Epithelial cell of esophagus (primary cell): ENCODE measurements around the gene TRIM34.
A peak's percentile ranks its signal among the peaks of the same experiment; 100 is the strongest.
"Not testable (repeated sequence)": the region's sequence is repeated elsewhere in the genome, so short reads cannot be mapped to it uniquely, and the experiment has no call there.

Experiments
- DNase-seq: peaks from one replicate; pipeline ENCODE4 v3.0.0; 2010; ENCODE audit warnings: low read depth
- H3K4me3 ChIP-seq: 2 replicates; pipeline ENCODE4 v1.5.1; 2011; ENCODE audit warnings: mild to moderate bottlenecking, low read length, control low read depth
- TF ChIP-seq, protein P1 (sequence below): IDR thresholded peaks from 2 replicates; pipeline ENCODE4 v1.5.1; 2011; ENCODE audit warnings: low read depth, mild to moderate bottlenecking, low read length, control low read depth, inconsistent platforms; ENCODE audit not compliant: insufficient read depth; ENCODE audit errors: missing control alignments

The TRIM34 gene

GRCh38 chr11:5665746-5666401 is 41.1 kb downstream of the TRIM34 start:
- no peak overlapping the region for H3K4me3 ChIP-seq
- TF ChIP-seq, protein P1, sequence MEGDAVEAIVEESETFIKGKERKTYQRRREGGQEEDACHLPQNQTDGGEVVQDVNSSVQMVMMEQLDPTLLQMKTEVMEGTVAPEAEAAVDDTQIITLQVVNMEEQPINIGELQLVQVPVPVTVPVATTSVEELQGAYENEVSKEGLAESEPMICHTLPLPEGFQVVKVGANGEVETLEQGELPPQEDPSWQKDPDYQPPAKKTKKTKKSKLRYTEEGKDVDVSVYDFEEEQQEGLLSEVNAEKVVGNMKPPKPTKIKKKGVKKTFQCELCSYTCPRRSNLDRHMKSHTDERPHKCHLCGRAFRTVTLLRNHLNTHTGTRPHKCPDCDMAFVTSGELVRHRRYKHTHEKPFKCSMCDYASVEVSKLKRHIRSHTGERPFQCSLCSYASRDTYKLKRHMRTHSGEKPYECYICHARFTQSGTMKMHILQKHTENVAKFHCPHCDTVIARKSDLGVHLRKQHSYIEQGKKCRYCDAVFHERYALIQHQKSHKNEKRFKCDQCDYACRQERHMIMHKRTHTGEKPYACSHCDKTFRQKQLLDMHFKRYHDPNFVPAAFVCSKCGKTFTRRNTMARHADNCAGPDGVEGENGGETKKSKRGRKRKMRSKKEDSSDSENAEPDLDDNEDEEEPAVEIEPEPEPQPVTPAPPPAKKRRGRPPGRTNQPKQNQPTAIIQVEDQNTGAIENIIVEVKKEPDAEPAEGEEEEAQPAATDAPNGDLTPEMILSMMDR: no peak
- DNase-seq: no peak

- DNase-seq: no peak
- TF ChIP-seq, protein P1: no peak
- no peak overlapping the region for H3K4me3 ChIP-seq
Observed at GRCh38 chr11:5666402-5666793, 41.6 kb downstream of the TRIM34 start.

GRCh38 chr11:5671831-5672230 is 47.0 kb downstream of the TRIM34 start:
- no peak for DNase-seq
- TF ChIP-seq, protein P1: no peak
- H3K4me3 ChIP-seq: no peak overlapping the region

GRCh38 chr11:5674391-5674790 is 49.6 kb downstream of the TRIM34 start:
- no peak for DNase-seq
- TF ChIP-seq, protein P1: no peak
- no peak overlapping the region for H3K4me3 ChIP-seq

- DNase-seq: no peak
- TF ChIP-seq, protein P1: no peak
- H3K4me3 ChIP-seq: no peak overlapping the region
Observed at GRCh38 chr11:5679811-5680210, 55.0 kb downstream of the TRIM34 start.

DNA sequence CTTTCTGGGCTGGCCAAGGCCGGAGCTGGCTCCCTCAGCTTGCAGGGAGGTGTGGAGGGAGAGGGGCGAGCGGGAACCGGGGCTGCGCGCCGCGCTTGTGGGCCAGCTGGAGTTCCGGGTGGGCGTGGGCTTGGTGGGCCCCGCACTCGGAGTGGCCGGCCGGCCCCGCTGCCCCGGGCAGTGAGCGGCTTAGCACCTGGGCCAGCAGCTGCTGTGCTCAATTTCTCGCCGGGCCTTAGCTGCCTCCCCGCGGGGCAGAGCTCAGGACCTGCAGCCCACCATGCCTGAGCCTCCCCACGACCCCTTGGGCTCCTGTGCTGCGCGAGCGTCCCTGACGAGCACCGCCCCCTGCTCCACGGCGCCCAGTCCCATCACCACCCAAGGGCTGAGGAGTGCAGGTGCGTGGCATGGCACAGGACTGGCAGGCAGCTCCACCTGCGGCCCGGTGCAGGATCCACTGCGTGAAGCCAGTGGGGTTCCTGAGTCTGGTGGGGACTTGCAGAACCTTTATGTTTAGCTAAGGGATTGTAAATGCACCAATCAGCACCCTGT is 58.2 kb downstream of the TRIM34 start:
- DNase-seq, H3K4me3 ChIP-seq: not testable (repeated sequence)

DNA sequence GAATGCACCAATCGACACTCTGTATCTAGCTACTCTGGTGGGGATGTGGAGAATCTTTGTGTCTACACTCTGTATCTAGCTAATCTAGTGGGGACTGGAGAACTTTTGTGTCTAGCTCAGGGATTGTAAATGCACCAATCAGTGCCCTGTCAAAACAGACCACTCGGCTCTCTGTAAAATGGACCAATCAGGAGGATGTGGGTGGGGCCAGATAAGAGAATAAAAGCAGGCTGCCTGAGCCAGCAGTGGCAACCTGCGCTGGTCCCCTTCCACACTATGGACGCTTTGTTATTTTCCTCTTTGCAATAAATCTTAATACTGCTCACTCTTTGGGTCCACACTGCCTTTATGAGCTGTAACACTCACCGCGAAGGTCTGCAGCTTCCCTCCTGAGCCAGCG is 58.8 kb downstream of the TRIM34 start:
- DNase-seq: not testable (repeated sequence)
- peak overlapping the region; percentile 60 for H3K4me3 ChIP-seq

DNA sequence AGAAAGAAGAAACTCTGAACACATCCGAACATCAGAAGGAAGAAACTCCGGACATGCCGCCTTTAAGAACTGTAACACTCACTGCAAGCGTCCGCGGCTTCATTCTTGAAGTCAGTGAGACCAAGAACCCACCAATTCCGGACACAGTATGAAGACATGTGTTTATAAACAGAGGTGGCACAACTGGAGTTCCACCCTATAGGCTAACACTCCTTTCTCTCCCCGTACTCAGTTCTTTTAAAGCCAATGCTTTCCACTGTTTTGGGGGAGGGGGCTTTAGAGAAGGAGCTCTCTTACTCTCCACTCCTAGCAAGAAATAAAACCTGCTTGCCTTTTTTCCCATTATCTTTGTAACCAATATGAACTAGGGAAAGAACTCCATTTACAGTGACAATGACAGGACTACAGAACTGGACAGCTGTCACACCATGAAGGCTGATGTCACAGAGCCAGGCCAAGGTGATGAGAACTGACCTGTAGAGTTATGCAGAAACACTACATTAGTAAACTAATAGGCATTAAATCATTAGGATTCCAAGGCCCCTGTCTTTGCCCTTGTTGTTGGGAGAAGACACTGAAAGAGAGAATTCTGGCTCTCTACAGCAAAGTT is 59.3 kb downstream of the TRIM34 start:
- DNase-seq: peak; percentile 3
- peak overlapping the region; percentile 60 for H3K4me3 ChIP-seq
- TF ChIP-seq, protein P1: no peak
